ENCODE results near the gene SSTR3.

Gene SSTR3

GRCh38 chr22:37166675-37167066, 45.6 kb downstream of the SSTR3 start:
- Histone ChIP-seq H2AFZ (ENCODE audit: insufficient read depth, low read length, poor library complexity) (peak overlapping the region; percentile 74), H3K27me3 (ENCODE audit: insufficient read depth, low read length) (no peaks in the 10 kb centered on the region), H3K4ac (ENCODE audit: low read depth, low read length) (peak overlapping the region; percentile 3), H2AK5ac (ENCODE audit: low read length) (peak overlapping the region; percentile 75), H3K23ac (ENCODE audit: low read length) (no peak overlapping the region), H2BK5ac (ENCODE audit: low read depth, low read length, poor library complexity) (peak overlapping the region; percentile 8), H2BK120ac (ENCODE audit: insufficient read depth, low read length, poor library complexity) (peak overlapping the region; percentile 56), H4K12ac (ENCODE audit: low read depth, low read length) (peak overlapping the region; percentile 41), H3K79me2 (ENCODE audit: control insufficient read depth, insufficient read depth, low read length, poor library complexity) (peaks cover 2% of the 10 kb centered on the region), H3K79me1 (ENCODE audit: low read length) (peaks cover 8% of the 10 kb centered on the region), H3K27ac (ENCODE audit: low read depth, low read length) (no peak overlapping the region), H3K9ac (ENCODE audit: low read length) (no peak overlapping the region), H3K9me3 (ENCODE audit: insufficient read depth, low read depth, low read length) (peaks cover 2% of the 10 kb centered on the region), H3K14ac (ENCODE audit: low read length) (peak overlapping the region; percentile 66), H2BK12ac (ENCODE audit: low read length) (peak overlapping the region; percentile 45), H3K4me2 (ENCODE audit: low read length) (no peak overlapping the region), H4K8ac (ENCODE audit: low read depth, low read length) (peak overlapping the region; percentile 63), H4K91ac (ENCODE audit: low read depth, low read length) (peak overlapping the region; percentile 86), H3K18ac (ENCODE audit: low read length) (peak overlapping the region; percentile 60), H3K4me1 (ENCODE audit: control insufficient read depth in 1 of 2, insufficient read depth in 2 of 2, low read length in 2 of 2) (peaks cover 7 to 9% of the 10 kb centered on the region in 2 experiments), H3K4me3 (ENCODE audit: low read depth, low read length) (no peak overlapping the region), H3K36me3 (ENCODE audit: control insufficient read depth in 1 of 2, insufficient read depth in 2 of 2, low read length in 2 of 2) (no peaks in the 10 kb centered on the region)
- peak; percentile 74 to 77 for DNase-seq
- no CpG with 5 or more reads among the region's 13 CpGs for WGBS (ENCODE audit: extremely low coverage, insufficient coverage, insufficient read length)

GRCh38 chr22:37165940-37166674, 46.2 kb downstream of the SSTR3 start:
- no peak overlapping the region for H4K91ac ChIP-seq (ENCODE audit: low read depth, low read length)
- peak overlapping the region; percentile 18 for H3K14ac ChIP-seq (ENCODE audit: low read length)
- H3K27me3 ChIP-seq (ENCODE audit: insufficient read depth, low read length): no peaks in the 10 kb centered on the region
- H2AFZ ChIP-seq (ENCODE audit: insufficient read depth, low read length, poor library complexity): no peak overlapping the region
- H2BK120ac ChIP-seq (ENCODE audit: insufficient read depth, low read length, poor library complexity): no peak overlapping the region
- H3K4ac ChIP-seq (ENCODE audit: low read depth, low read length): no peak overlapping the region
- peaks cover 2% of the 10 kb centered on the region for H3K79me2 ChIP-seq (ENCODE audit: control insufficient read depth, insufficient read depth, low read length, poor library complexity)
- no peak overlapping the region for H4K12ac ChIP-seq (ENCODE audit: low read depth, low read length)
- WGBS (ENCODE audit: extremely low coverage, insufficient coverage, insufficient read length): no CpG with 5 or more reads among the region's 25 CpGs
- H3K4me2 ChIP-seq (ENCODE audit: low read length): no peak overlapping the region
- H3K4me3 ChIP-seq (ENCODE audit: low read depth, low read length): no peak overlapping the region
- no peaks in the 10 kb centered on the region for H3K36me3 ChIP-seq (ENCODE audit: control insufficient read depth in 1 of 2, insufficient read depth in 2 of 2, low read length in 2 of 2)
- peak overlapping the region; percentile 58 for H2AK5ac ChIP-seq (ENCODE audit: low read length)
- H4K8ac ChIP-seq (ENCODE audit: low read depth, low read length): no peak overlapping the region
- H2BK5ac ChIP-seq (ENCODE audit: low read depth, low read length, poor library complexity): no peak overlapping the region
- no peak overlapping the region for H3K9ac ChIP-seq (ENCODE audit: low read length)
- peaks cover 8% of the 10 kb centered on the region for H3K79me1 ChIP-seq (ENCODE audit: low read length)
- DNase-seq: no peak
- H3K9me3 ChIP-seq (ENCODE audit: insufficient read depth, low read depth, low read length): peaks cover 4% of the 10 kb centered on the region
- peak overlapping the region; percentile 44 for H2BK12ac ChIP-seq (ENCODE audit: low read length)
- no peak overlapping the region for H3K27ac ChIP-seq (ENCODE audit: low read depth, low read length)
- H3K23ac ChIP-seq (ENCODE audit: low read length): no peak overlapping the region
- H3K18ac ChIP-seq (ENCODE audit: low read length): no peak overlapping the region
- peaks cover 7 to 9% of the 10 kb centered on the region in 2 experiments for H3K4me1 ChIP-seq (ENCODE audit: control insufficient read depth in 1 of 2, insufficient read depth in 2 of 2, low read length in 2 of 2)

- no peak overlapping the region for H3K4ac ChIP-seq (ENCODE audit: low read depth, low read length)
- peaks cover 7 to 9% of the 10 kb centered on the region in 2 experiments for H3K4me1 ChIP-seq (ENCODE audit: control insufficient read depth in 1 of 2, insufficient read depth in 2 of 2, low read length in 2 of 2)
- no peak overlapping the region for H3K27ac ChIP-seq (ENCODE audit: low read depth, low read length)
- H3K9me3 ChIP-seq (ENCODE audit: insufficient read depth, low read depth, low read length): peaks cover 4% of the 10 kb centered on the region
- H3K27me3 ChIP-seq (ENCODE audit: insufficient read depth, low read length): no peaks in the 10 kb centered on the region
- no peak overlapping the region for H2AFZ ChIP-seq (ENCODE audit: insufficient read depth, low read length, poor library complexity)
- no peak overlapping the region for H3K18ac ChIP-seq (ENCODE audit: low read length)
- no peak overlapping the region for H4K91ac ChIP-seq (ENCODE audit: low read depth, low read length)
- no peak overlapping the region for H2BK5ac ChIP-seq (ENCODE audit: low read depth, low read length, poor library complexity)
- H3K9ac ChIP-seq (ENCODE audit: low read length): no peak overlapping the region
- no peak overlapping the region for H3K4me3 ChIP-seq (ENCODE audit: low read depth, low read length)
- H3K36me3 ChIP-seq (ENCODE audit: control insufficient read depth in 1 of 2, insufficient read depth in 2 of 2, low read length in 2 of 2): no peaks in the 10 kb centered on the region
- H3K4me2 ChIP-seq (ENCODE audit: low read length): no peak overlapping the region
- no peak overlapping the region for H2BK12ac ChIP-seq (ENCODE audit: low read length)
- peaks cover 2% of the 10 kb centered on the region for H3K79me2 ChIP-seq (ENCODE audit: control insufficient read depth, insufficient read depth, low read length, poor library complexity)
- H2BK120ac ChIP-seq (ENCODE audit: insufficient read depth, low read length, poor library complexity): no peak overlapping the region
- H3K14ac ChIP-seq (ENCODE audit: low read length): no peak overlapping the region
- peaks cover 8% of the 10 kb centered on the region for H3K79me1 ChIP-seq (ENCODE audit: low read length)
- H3K23ac ChIP-seq (ENCODE audit: low read length): no peak overlapping the region
- no CpG with 5 or more reads among the region's 9 CpGs for WGBS (ENCODE audit: extremely low coverage, insufficient coverage, insufficient read length)
- H4K12ac ChIP-seq (ENCODE audit: low read depth, low read length): no peak overlapping the region
- no peak overlapping the region for H2AK5ac ChIP-seq (ENCODE audit: low read length)
- H4K8ac ChIP-seq (ENCODE audit: low read depth, low read length): no peak overlapping the region
- DNase-seq: peak in 1 of 2 donors; percentile 38
Measured at GRCh38 chr22:37165066-37165465, 47.2 kb downstream of the SSTR3 start.

GRCh38 chr22:37164505-37164887, 47.8 kb downstream of the SSTR3 start:
- Histone ChIP-seq H2AFZ (ENCODE audit: insufficient read depth, low read length, poor library complexity) (no peak overlapping the region), H3K4me3 (ENCODE audit: low read depth, low read length) (no peak overlapping the region), H3K4me1 (ENCODE audit: control insufficient read depth in 1 of 2, insufficient read depth in 2 of 2, low read length in 2 of 2) (peaks cover 7 to 9% of the 10 kb centered on the region in 2 experiments), H3K36me3 (ENCODE audit: control insufficient read depth in 1 of 2, insufficient read depth in 2 of 2, low read length in 2 of 2) (no peaks in the 10 kb centered on the region), H3K9me3 (ENCODE audit: insufficient read depth, low read depth, low read length) (peaks cover 4% of the 10 kb centered on the region), H2AK5ac (ENCODE audit: low read length) (no peak overlapping the region), H3K79me1 (ENCODE audit: low read length) (peaks cover 8% of the 10 kb centered on the region), H3K79me2 (ENCODE audit: control insufficient read depth, insufficient read depth, low read length, poor library complexity) (peaks cover 2% of the 10 kb centered on the region), H2BK120ac (ENCODE audit: insufficient read depth, low read length, poor library complexity) (no peak overlapping the region), H4K91ac (ENCODE audit: low read depth, low read length) (no peak overlapping the region), H3K4ac (ENCODE audit: low read depth, low read length) (no peak overlapping the region), H4K8ac (ENCODE audit: low read depth, low read length) (no peak overlapping the region), H4K12ac (ENCODE audit: low read depth, low read length) (no peak overlapping the region), H3K23ac (ENCODE audit: low read length) (no peak overlapping the region), H3K27me3 (ENCODE audit: insufficient read depth, low read length) (no peaks in the 10 kb centered on the region), H3K18ac (ENCODE audit: low read length) (no peak overlapping the region), H3K27ac (ENCODE audit: low read depth, low read length) (no peak overlapping the region), H3K9ac (ENCODE audit: low read length) (no peak overlapping the region), H3K14ac (ENCODE audit: low read length) (no peak overlapping the region), H2BK12ac (ENCODE audit: low read length) (peak overlapping the region; percentile 8), H2BK5ac (ENCODE audit: low read depth, low read length, poor library complexity) (no peak overlapping the region), H3K4me2 (ENCODE audit: low read length) (no peak overlapping the region)
- no CpG with 5 or more reads among the region's 5 CpGs for WGBS (ENCODE audit: extremely low coverage, insufficient coverage, insufficient read length)
- no peak for DNase-seq
